CD4-positive, alpha-beta T cell treated with Interleukin-15 for 4 hours (primary cell): ENCODE results near the gene DPYD.
"Not testable (repeated sequence)": the region's sequence is repeated elsewhere in the genome, so short reads cannot be mapped to it uniquely, and the experiment has no call there.

Experiments
- DNase-seq: peaks from one replicate; pipeline ENCODE4 v3.0.0-alpha.2; 2020; ENCODE audit warnings: low spot score

Gene DPYD

GRCh38 chr1:97364086-97364485, 556.7 kb downstream of the DPYD start:
- no peak for DNase-seq

- no peak for DNase-seq
These were observed 564.5 kb downstream of the DPYD start for GRCh38 chr1:97356309-97356708.

- no peak for DNase-seq
These were observed 567.9 kb downstream of the DPYD start for GRCh38 chr1:97352936-97353382.

GRCh38 chr1:97351846-97352245, 569.0 kb downstream of the DPYD start:
- DNase-seq, result no peak

GRCh38 chr1:97350662-97351061, 570.2 kb downstream of the DPYD start:
- no peak for DNase-seq

- no peak for DNase-seq
These were observed 570.6 kb downstream of the DPYD start for GRCh38 chr1:97350241-97350640.

GRCh38 chr1:97349794-97350193, 571.0 kb downstream of the DPYD start:
- DNase-seq, result not testable (repeated sequence)

GRCh38 chr1:97348599-97349265, 572.1 kb downstream of the DPYD start:
- no peak for DNase-seq

GRCh38 chr1:97340951-97341350, 579.9 kb downstream of the DPYD start:
- no peak for DNase-seq

GRCh38 chr1:97338347-97338746, 582.5 kb downstream of the DPYD start:
- DNase-seq, result no peak

- no peak for DNase-seq
These were observed 583.4 kb downstream of the DPYD start for GRCh38 chr1:97337250-97338030.

- no peak for DNase-seq
These were observed 586.4 kb downstream of the DPYD start for GRCh38 chr1:97334454-97334853.

- DNase-seq, result no peak
These were observed 588.1 kb downstream of the DPYD start for GRCh38 chr1:97332716-97333115.

GRCh38 chr1:97331165-97331564, 589.7 kb downstream of the DPYD start:
- DNase-seq, result no peak

- no peak for DNase-seq
These were observed 606.1 kb downstream of the DPYD start for GRCh38 chr1:97314685-97315084.

GRCh38 chr1:97308131-97308530, 612.7 kb downstream of the DPYD start:
- DNase-seq, result no peak

- no peak for DNase-seq
These were observed 613.3 kb downstream of the DPYD start for GRCh38 chr1:97307568-97307967.

- DNase-seq, result no peak
These were observed 613.7 kb downstream of the DPYD start for GRCh38 chr1:97307151-97307550.

- no peak for DNase-seq
These were observed 614.3 kb downstream of the DPYD start for GRCh38 chr1:97306504-97306903.

GRCh38 chr1:97304366-97304765, 616.5 kb downstream of the DPYD start:
- DNase-seq, result no peak

GRCh38 chr1:97298966-97299365, 621.9 kb downstream of the DPYD start:
- DNase-seq, result no peak

GRCh38 chr1:97297611-97298010, 623.2 kb downstream of the DPYD start:
- no peak for DNase-seq

GRCh38 chr1:97281962-97282361, 638.9 kb downstream of the DPYD start:
- no peak for DNase-seq
